ENCODE data around the gene ZBTB47.

Gene ZBTB47

GRCh38 chr3:42712344-42712648, 58.8 kb downstream of the ZBTB47 start:
- DNase-seq (ENCODE audit: low read depth, low spot score), result no peak

GRCh38 chr3:42712688-42713372, 59.3 kb downstream of the ZBTB47 start:
- DNase-seq (ENCODE audit: low read depth, low spot score), result no peak

GRCh38 chr3:42713747-42714146, 60.2 kb downstream of the ZBTB47 start:
- no peak for DNase-seq (ENCODE audit: low read depth, low spot score)

GRCh38 chr3:42714171-42714852, 60.8 kb downstream of the ZBTB47 start:
- no peak for DNase-seq (ENCODE audit: low read depth, low spot score)

Data from activated naive CD8-positive, alpha-beta T cell treated with anti-CD3 and anti-CD28 coated beads, Interleukin-2, amount 50 U/mL, for 16 hours (primary cell).